Immature natural killer cell (primary cell): ENCODE results near the gene RAB37. TPM values are rescaled to one million over a fixed set of nuclear protein-coding genes. Genes with fewer than 3 reads are reported as not detected.

Experiments used
- DNase-seq, 3 donors: peaks; one replicate each; pipeline ENCODE4 v3.0.0; 2022; ENCODE audit warnings: mixed read lengths in 1 of 3
- H3K27ac Mint-ChIP-seq, 6 donors: one replicate each; pipeline ENCODE4 v1.8.0; 2020; ENCODE audit warnings: mixed read lengths in 6 of 6, mild to moderate bottlenecking in 5 of 6, inconsistent platforms in 4 of 6, moderate library complexity in 3 of 6
- H3K27me3 Mint-ChIP-seq, 3 donors: one replicate each; pipeline ENCODE4 v1.8.0; 2020 to 2021; ENCODE audit warnings: low read depth in 3 of 3, mild to moderate bottlenecking in 3 of 3, mixed read lengths in 3 of 3, moderate library complexity in 3 of 3, inconsistent platforms in 1 of 3
- H3K36me3 Mint-ChIP-seq, 3 donors: one replicate each; pipeline ENCODE4 v1.8.0; 2020; ENCODE audit warnings: mixed read lengths in 3 of 3, inconsistent platforms in 2 of 3, mild to moderate bottlenecking in 2 of 3
- H3K4me1 Mint-ChIP-seq, 2 donors: one replicate each; pipeline ENCODE4 v1.8.0; 2020; ENCODE audit warnings: inconsistent platforms in 2 of 2, mild to moderate bottlenecking in 2 of 2, mixed read lengths in 2 of 2, moderate library complexity in 1 of 2
- H3K4me3 Mint-ChIP-seq, 5 donors: one replicate each; pipeline ENCODE4 v1.8.0; 2020; ENCODE audit warnings: mild to moderate bottlenecking in 5 of 5, mixed read lengths in 5 of 5, inconsistent platforms in 3 of 5, moderate library complexity in 3 of 5
- H3K9me3 Mint-ChIP-seq, 6 donors: one replicate each; pipeline ENCODE4 v1.8.0; 2020; ENCODE audit warnings: mild to moderate bottlenecking in 6 of 6, mixed read lengths in 6 of 6, inconsistent platforms in 4 of 6, moderate library complexity in 3 of 6
- polyA plus RNA-seq, 3 donors: library from polyadenylated mRNA; unstranded; fragments of 300-500 nt; fragmentation: Illumina TruSeq; gene quantifications; one replicate each; pipeline ENCODE4 v1.2.3, GENCODE V29; 2021

The RAB37 gene
- polyA plus RNA-seq, 3 donors from 2014 or later = 208 to 218 (median 212) TPM

- peaks cover 6 to 8% (median 7%) of the 10 kb centered on the region in 3 donors for H3K27me3 Mint-ChIP-seq
- peak overlapping the region; percentile 85 to 96 (median 89) for H3K27ac Mint-ChIP-seq
- peaks cover 78 to 80% of the 10 kb centered on the region in 2 donors for H3K4me1 Mint-ChIP-seq
- peaks cover 0 to 1% (median 0%) of the 10 kb centered on the region in 6 donors for H3K9me3 Mint-ChIP-seq
- peaks cover 8 to 13% (median 8%) of the 10 kb centered on the region in 3 donors for H3K36me3 Mint-ChIP-seq
- peak overlapping the region; percentile 82 to 99 (median 84) for H3K4me3 Mint-ChIP-seq
- no peak for DNase-seq
Observed at GRCh38 chr17:74743755-74744154, 6.7 kb downstream of the RAB37 start.

GRCh38 chr17:74744349-74744713 is 7.3 kb downstream of the RAB37 start:
- peaks cover 73 to 74% of the 10 kb centered on the region in 2 donors for H3K4me1 Mint-ChIP-seq
- H3K4me3 Mint-ChIP-seq = peak overlapping the region; percentile 61 to 99 (median 84)
- H3K27ac Mint-ChIP-seq = peak overlapping the region; percentile 69 to 96 (median 89)
- DNase-seq = no peak
- H3K36me3 Mint-ChIP-seq = peaks cover 8 to 13% (median 8%) of the 10 kb centered on the region in 3 donors
- peaks cover 1 to 7% (median 4%) of the 10 kb centered on the region in 3 donors for H3K27me3 Mint-ChIP-seq
- peaks cover 0 to 1% (median 0%) of the 10 kb centered on the region in 6 donors for H3K9me3 Mint-ChIP-seq

- H3K4me1 Mint-ChIP-seq = peaks cover 71% of the 10 kb centered on the region in 2 donors
- peaks cover 11 to 18% (median 12%) of the 10 kb centered on the region in 3 donors for H3K36me3 Mint-ChIP-seq
- peaks cover 0 to 9% (median 9%) of the 10 kb centered on the region in 3 donors for H3K27me3 Mint-ChIP-seq
- peak overlapping the region; percentile 61 to 99 (median 84) for H3K4me3 Mint-ChIP-seq
- peak; percentile 86 to 88 (median 87) for DNase-seq
- peaks cover 0 to 2% (median 0%) of the 10 kb centered on the region in 6 donors for H3K9me3 Mint-ChIP-seq
- H3K27ac Mint-ChIP-seq = peak overlapping the region; percentile 69 to 96 (median 89)
Observed at GRCh38 chr17:74744714-74745547, 7.9 kb downstream of the RAB37 start.

GRCh38 chr17:74745548-74746177 is 8.6 kb downstream of the RAB37 start:
- peaks cover 2 to 13% (median 7%) of the 10 kb centered on the region in 3 donors for H3K27me3 Mint-ChIP-seq
- DNase-seq = no peak
- H3K4me3 Mint-ChIP-seq = peak overlapping the region in 2 of 5 donors; percentile 21 to 29
- H3K36me3 Mint-ChIP-seq = peaks cover 12 to 21% (median 16%) of the 10 kb centered on the region in 3 donors
- peaks cover 68 to 70% of the 10 kb centered on the region in 2 donors for H3K4me1 Mint-ChIP-seq
- H3K9me3 Mint-ChIP-seq = peaks cover 0 to 2% (median 0%) of the 10 kb centered on the region in 6 donors
- H3K27ac Mint-ChIP-seq = no peak overlapping the region

- H3K36me3 Mint-ChIP-seq = peaks cover 12 to 28% (median 20%) of the 10 kb centered on the region in 3 donors
- H3K27me3 Mint-ChIP-seq = peaks cover 2 to 15% (median 13%) of the 10 kb centered on the region in 3 donors
- H3K4me3 Mint-ChIP-seq = peak overlapping the region; percentile 28 to 97 (median 61)
Observed at GRCh38 chr17:74746376-74746775, 9.3 kb downstream of the RAB37 start.

GRCh38 chr17:74746922-74747321 is 9.9 kb downstream of the RAB37 start:
- peak overlapping the region; percentile 34 to 97 (median 61) for H3K4me3 Mint-ChIP-seq
- peaks cover 2 to 17% (median 14%) of the 10 kb centered on the region in 3 donors for H3K27me3 Mint-ChIP-seq
- DNase-seq = no peak
- peak overlapping the region; percentile 38 to 81 (median 70) for H3K27ac Mint-ChIP-seq
- H3K4me1 Mint-ChIP-seq = peaks cover 68 to 70% of the 10 kb centered on the region in 2 donors
- H3K9me3 Mint-ChIP-seq = peaks cover 0 to 2% (median 0%) of the 10 kb centered on the region in 6 donors
- H3K36me3 Mint-ChIP-seq = peaks cover 12 to 30% (median 17%) of the 10 kb centered on the region in 3 donors

More at GRCh38 chr17:74746376-74746775, 9.3 kb downstream of the RAB37 start:
- H3K27ac Mint-ChIP-seq = peak overlapping the region; percentile 38 to 81 (median 70)
- peaks cover 68 to 70% of the 10 kb centered on the region in 2 donors for H3K4me1 Mint-ChIP-seq
- no peak for DNase-seq
- peaks cover 0 to 2% (median 0%) of the 10 kb centered on the region in 6 donors for H3K9me3 Mint-ChIP-seq

GRCh38 chr17:74748279-74748528 is 11.1 kb downstream of the RAB37 start:
- Mint-ChIP-seq H3K27ac (peak overlapping the region in 4 of 6 donors; percentile 60 to 81 (median 72)), H3K36me3 (peaks cover 14 to 38% (median 22%) of the 10 kb centered on the region in 3 donors), H3K4me3 (peak overlapping the region in 4 of 5 donors; percentile 61 to 97 (median 73)), H3K27me3 (peaks cover 5 to 17% (median 11%) of the 10 kb centered on the region in 3 donors), H3K4me1 (peaks cover 68 to 70% of the 10 kb centered on the region in 2 donors), H3K9me3 (peaks cover 0 to 2% (median 0%) of the 10 kb centered on the region in 6 donors)
- no peak for DNase-seq

- Mint-ChIP-seq H3K4me3 (peak within 1 kb of the TSS; percentile 95 to 99 (median 97)), H3K36me3 (peaks cover 14 to 36% (median 19%) of the 10 kb centered on the region in 3 donors), H3K4me1 (peaks cover 68 to 70% of the 10 kb centered on the region in 2 donors), H3K27ac (peak within 1 kb of the TSS; percentile 87 to 96 (median 92)), H3K9me3 (peaks cover 0 to 2% (median 0%) of the 10 kb centered on the region in 6 donors), H3K27me3 (peaks cover 5 to 17% (median 14%) of the 10 kb centered on the region in 3 donors)
- DNase-seq = peak; percentile 96
Observed at GRCh38 chr17:74748529-74749278, 11.6 kb downstream of the RAB37 start, which contains the start of gene NHERF1. TSS of gene NHERF1 (plus strand) at chr17:74748628. CDS start at chr17:74748847, 219 bp downstream.

GRCh38 chr17:74749279-74750038 is 12.4 kb downstream of the RAB37 start:
- Mint-ChIP-seq H3K27me3 (peaks cover 5 to 17% (median 16%) of the 10 kb centered on the region in 3 donors), H3K27ac (peak overlapping the region; percentile 87 to 96 (median 92)), H3K36me3 (peaks cover 11 to 35% (median 19%) of the 10 kb centered on the region in 3 donors), H3K4me1 (peaks cover 68 to 70% of the 10 kb centered on the region in 2 donors), H3K9me3 (peaks cover 0 to 2% (median 0%) of the 10 kb centered on the region in 6 donors), H3K4me3 (peak overlapping the region; percentile 95 to 99 (median 97))
- DNase-seq = peak; percentile 51 to 58 (median 52)

GRCh38 chr17:74750039-74750326 is 12.9 kb downstream of the RAB37 start:
- no peak for DNase-seq
- Mint-ChIP-seq H3K4me3 (peak overlapping the region; percentile 95 to 99 (median 97)), H3K27me3 (peaks cover 7 to 18% (median 16%) of the 10 kb centered on the region in 3 donors), H3K27ac (peak overlapping the region; percentile 87 to 96 (median 92)), H3K36me3 (peaks cover 11 to 31% (median 19%) of the 10 kb centered on the region in 3 donors), H3K9me3 (peaks cover 0 to 2% (median 0%) of the 10 kb centered on the region in 6 donors), H3K4me1 (peaks cover 68 to 70% of the 10 kb centered on the region in 2 donors)

GRCh38 chr17:74750327-74751069 is 13.4 kb downstream of the RAB37 start:
- H3K36me3 Mint-ChIP-seq = peaks cover 11 to 31% (median 19%) of the 10 kb centered on the region in 3 donors
- H3K27ac Mint-ChIP-seq = peak overlapping the region; percentile 87 to 96 (median 93)
- H3K27me3 Mint-ChIP-seq = peaks cover 7 to 19% (median 18%) of the 10 kb centered on the region in 3 donors
- H3K9me3 Mint-ChIP-seq = peaks cover 0 to 2% (median 0%) of the 10 kb centered on the region in 6 donors
- peaks cover 74 to 75% of the 10 kb centered on the region in 2 donors for H3K4me1 Mint-ChIP-seq
- peak overlapping the region; percentile 95 to 99 (median 97) for H3K4me3 Mint-ChIP-seq
- DNase-seq = no peak

GRCh38 chr17:74752415-74752814 is 15.4 kb downstream of the RAB37 start:
- no peak for DNase-seq
- peaks cover 79% of the 10 kb centered on the region in 2 donors for H3K4me1 Mint-ChIP-seq
- H3K9me3 Mint-ChIP-seq = peaks cover 0 to 2% (median 0%) of the 10 kb centered on the region in 6 donors
- peak overlapping the region; percentile 95 to 99 (median 97) for H3K4me3 Mint-ChIP-seq
- peak overlapping the region; percentile 87 to 96 (median 92) for H3K27ac Mint-ChIP-seq
- peaks cover 7 to 19% (median 16%) of the 10 kb centered on the region in 3 donors for H3K27me3 Mint-ChIP-seq
- H3K36me3 Mint-ChIP-seq = peaks cover 11 to 31% (median 19%) of the 10 kb centered on the region in 3 donors
